K562 treated with DMSO at 1 percent for 48 hours (cell line): ENCODE measurements around the gene LYPD4. TPM values are rescaled to one million over a fixed set of nuclear protein-coding genes. Genes with fewer than 3 reads are reported as not detected.

Source experiments
- total RNA-seq: library from RNA; unstranded; fragments of 300-600 nt; gene quantifications from 2 replicates; pipeline ENCODE4 v1.2.3, GENCODE V29; 2022; ENCODE audit warnings: low replicate concordance; ENCODE audit errors: extremely low read depth

The LYPD4 gene, protein sequence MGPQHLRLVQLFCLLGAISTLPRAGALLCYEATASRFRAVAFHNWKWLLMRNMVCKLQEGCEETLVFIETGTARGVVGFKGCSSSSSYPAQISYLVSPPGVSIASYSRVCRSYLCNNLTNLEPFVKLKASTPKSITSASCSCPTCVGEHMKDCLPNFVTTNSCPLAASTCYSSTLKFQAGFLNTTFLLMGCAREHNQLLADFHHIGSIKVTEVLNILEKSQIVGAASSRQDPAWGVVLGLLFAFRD
- not detected in 2 replicates for total RNA-seq

GRCh38 chr19:41844601-41845000 is at the start of gene LYPD4:
Gene LYPD4, minus strand, starts transcription at chr19:41844683. Its CDS starts 5,398 bp downstream, at chr19:41839285.

GRCh38 chr19:41882568-41883462 is 38.3 kb upstream of the LYPD4 start, which contains the start of gene ARHGEF1:
Gene ARHGEF1, plus strand, starts transcription at chr19:41883184. Its CDS starts 4,899 bp downstream, at chr19:41888083.

GRCh38 chr19:41876847-41877832 is 32.7 kb upstream of the LYPD4 start, which contains the start of gene CD79A:
Gene CD79A, plus strand, starts transcription at chr19:41877279. Its CDS starts 26 bp downstream, at chr19:41877305.

GRCh38 chr19:41859618-41860418 is 15.3 kb upstream of the LYPD4 start, which contains the start of gene RPS19:
Gene RPS19, plus strand, starts transcription at chr19:41860255. Its CDS starts 520 bp downstream, at chr19:41860775.

DNA sequence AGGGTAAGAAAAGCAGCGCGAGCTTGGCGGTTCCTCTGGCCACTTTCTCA is 343 bp upstream of the LYPD4 start, which contains the start of gene DMRTC2:
TSS of gene DMRTC2 (plus strand) at position 42 of the 50 bp plus-strand sequence. CDS start 2,387 bp downstream, outside the sequence.

DNA sequence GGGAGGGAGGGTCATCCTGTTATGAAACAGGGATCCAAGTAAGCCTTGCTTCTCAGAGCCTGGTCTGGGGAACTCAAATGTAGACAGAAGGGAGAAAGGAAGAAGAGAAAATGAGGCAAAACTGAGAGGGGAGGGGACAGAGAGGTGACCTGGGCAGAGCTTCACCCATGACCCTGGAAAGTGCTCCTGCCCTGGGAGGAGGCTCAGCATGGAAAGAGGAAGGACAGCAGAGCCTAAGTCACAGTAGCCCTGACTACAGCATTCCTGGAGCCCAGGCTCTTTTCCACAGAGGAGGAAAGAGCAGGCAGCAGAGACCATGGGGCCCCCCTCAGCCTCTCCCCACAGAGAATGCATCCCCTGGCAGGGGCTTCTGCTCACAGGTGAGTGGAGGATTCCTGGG is 48.1 kb downstream of the LYPD4 start, which contains the start of gene CEACAM3:
TSS of gene CEACAM3 (plus strand) at position 226 of the 400 bp plus-strand sequence. CDS start at position 317, 91 bp downstream.

Other genes starting within 250 kb of the LYPD4 start
- not detected in 2 replicates for gene CEACAM4, start 217.6 kb downstream of the LYPD4 start, total RNA-seq
- gene CEACAM7, start 156.4 kb downstream of the LYPD4 start, total RNA-seq = not detected in 2 replicates
- not detected in 2 replicates for gene CEACAM5, start 136.1 kb downstream of the LYPD4 start, total RNA-seq
- not detected in 2 replicates for gene CEACAM6, start 89.2 kb downstream of the LYPD4 start, total RNA-seq
- gene CEACAM3, start 48.1 kb downstream of the LYPD4 start, total RNA-seq = not detected in 2 replicates
- not detected in 2 replicates for gene DMRTC2, start 359 bp upstream of the LYPD4 start, total RNA-seq
- gene RPS19, start 15.6 kb upstream of the LYPD4 start, total RNA-seq = 4,914 TPM in 1 of 2 replicates, not detected in the other
- gene CD79A, start 32.6 kb upstream of the LYPD4 start, total RNA-seq = not detected in 2 replicates
- not detected in 2 replicates for gene ARHGEF1, start 38.5 kb upstream of the LYPD4 start, total RNA-seq
- gene ERFL, start 83.8 kb upstream of the LYPD4 start, total RNA-seq = not detected in 2 replicates
- not detected in 2 replicates for gene RABAC1, start 114.6 kb upstream of the LYPD4 start, total RNA-seq
- gene ATP1A3, start 149.5 kb upstream of the LYPD4 start, total RNA-seq = not detected in 2 replicates
- not detected in 2 replicates for gene GRIK5, start 225.5 kb upstream of the LYPD4 start, total RNA-seq
- not detected in 2 replicates for gene ZNF574, start 231.5 kb upstream of the LYPD4 start, total RNA-seq